Breast epithelium (tissue), 3 donors: ENCODE results near the gene TFE3.

Experiments used
- POLR2A ChIP-seq: fragments of 450-650 bp; IDR thresholded peaks from one replicate; pipeline ENCODE4 v1.6.1; 2016; ENCODE audit warnings: antibody characterized with exemption, mild to moderate bottlenecking, moderate library complexity
- TF ChIP-seq, protein P1 (sequence below), 3 donors: fragments of 450-650 bp; IDR thresholded peaks; one replicate each; pipeline ENCODE4 v1.5.1; 2016 to 2017; ENCODE audit warnings: antibody characterized with exemption in 3 of 3, mild to moderate bottlenecking in 3 of 3, moderate library complexity in 3 of 3

DNA sequence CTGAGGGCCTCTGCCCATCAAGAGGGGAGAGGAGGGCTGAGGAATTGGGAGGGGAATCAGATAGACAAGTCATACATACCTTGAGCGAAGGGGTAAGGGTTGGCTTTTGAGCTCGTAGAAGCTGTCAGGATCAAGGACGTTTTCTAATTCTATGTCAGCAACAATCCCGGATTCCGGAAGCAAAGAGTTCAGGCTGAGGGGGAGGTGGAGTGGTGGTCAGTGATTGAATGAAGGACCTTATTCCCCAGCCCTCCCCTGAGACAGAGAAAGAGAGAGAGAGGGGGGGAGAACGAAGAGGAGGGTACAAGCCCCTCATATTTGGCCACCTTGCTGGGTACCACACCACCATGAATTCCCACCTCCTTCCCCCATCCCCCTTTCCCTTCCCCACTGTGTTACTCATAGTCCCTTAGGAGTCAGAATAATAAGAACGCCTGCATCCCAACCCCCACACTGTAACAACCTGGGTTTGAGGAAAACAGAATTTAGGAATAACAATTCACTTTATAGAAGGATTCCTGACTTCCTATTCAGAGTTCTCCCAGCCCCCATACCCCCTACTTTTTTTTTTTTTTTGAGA lies 2.7 kb downstream of the TFE3 start:
- TF ChIP-seq, protein P1, sequence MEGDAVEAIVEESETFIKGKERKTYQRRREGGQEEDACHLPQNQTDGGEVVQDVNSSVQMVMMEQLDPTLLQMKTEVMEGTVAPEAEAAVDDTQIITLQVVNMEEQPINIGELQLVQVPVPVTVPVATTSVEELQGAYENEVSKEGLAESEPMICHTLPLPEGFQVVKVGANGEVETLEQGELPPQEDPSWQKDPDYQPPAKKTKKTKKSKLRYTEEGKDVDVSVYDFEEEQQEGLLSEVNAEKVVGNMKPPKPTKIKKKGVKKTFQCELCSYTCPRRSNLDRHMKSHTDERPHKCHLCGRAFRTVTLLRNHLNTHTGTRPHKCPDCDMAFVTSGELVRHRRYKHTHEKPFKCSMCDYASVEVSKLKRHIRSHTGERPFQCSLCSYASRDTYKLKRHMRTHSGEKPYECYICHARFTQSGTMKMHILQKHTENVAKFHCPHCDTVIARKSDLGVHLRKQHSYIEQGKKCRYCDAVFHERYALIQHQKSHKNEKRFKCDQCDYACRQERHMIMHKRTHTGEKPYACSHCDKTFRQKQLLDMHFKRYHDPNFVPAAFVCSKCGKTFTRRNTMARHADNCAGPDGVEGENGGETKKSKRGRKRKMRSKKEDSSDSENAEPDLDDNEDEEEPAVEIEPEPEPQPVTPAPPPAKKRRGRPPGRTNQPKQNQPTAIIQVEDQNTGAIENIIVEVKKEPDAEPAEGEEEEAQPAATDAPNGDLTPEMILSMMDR (IDR thresholded peaks at IDR 0.05): no peak
- TF ChIP-seq POLR2A: no peak
